ENCODE results near the gene NAV3. TPM values are rescaled to one million over a fixed set of nuclear protein-coding genes. Genes with fewer than 3 reads are reported as not detected.
A peak's percentile ranks its signal among the peaks of the same experiment; 100 is the strongest.
"Not testable (repeated sequence)": the region's sequence is repeated elsewhere in the genome, so short reads cannot be mapped to it uniquely, and the experiment has no call there.

The NAV3 gene
- polyA plus RNA-seq, 10 donors: 11.8 to 24.3 (median 18.0) TPM

DNA sequence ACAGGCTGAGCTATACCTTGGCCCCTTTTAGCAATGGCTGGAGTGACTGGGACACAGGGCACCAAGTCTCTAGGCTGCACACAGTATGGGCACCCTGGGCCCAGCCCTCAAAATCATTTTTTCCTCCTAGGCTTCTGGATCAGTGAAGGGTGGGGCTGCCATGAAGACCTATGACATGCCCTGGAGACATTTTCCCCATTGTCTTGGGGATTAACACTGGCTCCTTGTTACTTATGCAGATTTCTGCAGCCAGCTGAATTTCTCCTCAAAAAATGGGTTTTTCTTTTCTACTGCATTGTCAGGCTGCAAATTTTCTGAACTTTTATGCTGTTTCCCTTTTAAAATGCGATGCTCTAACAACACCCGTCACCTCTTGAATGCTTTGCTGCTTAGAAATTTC is 272.1 kb downstream of the NAV3 start:
- DNase-seq: not testable (repeated sequence)

DNA sequence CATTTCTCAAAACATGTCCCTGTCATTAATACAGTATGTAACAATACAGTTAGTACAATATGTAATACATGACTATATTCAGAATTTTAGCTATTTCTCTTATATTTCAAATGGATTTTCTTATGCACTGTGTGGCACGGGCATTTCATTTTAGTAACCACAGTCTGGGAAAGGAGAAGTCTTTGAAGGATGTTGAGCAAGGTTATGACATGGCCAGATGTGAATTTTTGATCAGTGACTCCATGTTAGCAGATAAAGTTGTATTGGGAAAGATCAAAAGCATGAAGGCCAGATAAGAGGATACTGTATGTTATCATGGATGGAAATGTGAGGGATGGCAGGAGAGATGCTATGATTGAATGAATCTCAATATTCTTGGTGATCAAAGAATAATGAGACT is 285.2 kb downstream of the NAV3 start:
- DNase-seq: no peak

- DNase-seq: no peak
Observed at GRCh38 chr12:78118036-78118435, 287.3 kb downstream of the NAV3 start.

- no peak for DNase-seq
Observed at GRCh38 chr12:78118486-78118885, 287.8 kb downstream of the NAV3 start.

- no peak for DNase-seq
Observed at GRCh38 chr12:78119351-78119918, 288.7 kb downstream of the NAV3 start.

DNA sequence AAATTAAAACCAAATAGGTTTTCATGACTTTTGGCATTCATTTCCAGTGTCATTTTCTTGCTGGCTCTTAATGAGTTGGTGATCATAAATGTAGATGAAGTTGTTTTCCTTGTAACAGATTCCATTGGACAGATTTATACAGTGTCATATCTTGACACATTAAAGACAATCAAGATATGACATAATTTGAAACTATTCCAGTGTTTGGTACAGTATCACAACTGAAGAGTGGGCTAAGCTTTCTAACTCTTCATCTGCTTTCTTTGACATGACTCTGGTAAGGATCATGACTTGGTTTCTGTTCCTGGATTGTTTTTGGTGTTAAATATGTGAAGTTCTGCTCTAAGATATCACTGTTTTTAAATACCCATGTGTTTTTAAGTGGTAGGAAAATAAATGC is 289.6 kb downstream of the NAV3 start:
- DNase-seq: no peak

DNA sequence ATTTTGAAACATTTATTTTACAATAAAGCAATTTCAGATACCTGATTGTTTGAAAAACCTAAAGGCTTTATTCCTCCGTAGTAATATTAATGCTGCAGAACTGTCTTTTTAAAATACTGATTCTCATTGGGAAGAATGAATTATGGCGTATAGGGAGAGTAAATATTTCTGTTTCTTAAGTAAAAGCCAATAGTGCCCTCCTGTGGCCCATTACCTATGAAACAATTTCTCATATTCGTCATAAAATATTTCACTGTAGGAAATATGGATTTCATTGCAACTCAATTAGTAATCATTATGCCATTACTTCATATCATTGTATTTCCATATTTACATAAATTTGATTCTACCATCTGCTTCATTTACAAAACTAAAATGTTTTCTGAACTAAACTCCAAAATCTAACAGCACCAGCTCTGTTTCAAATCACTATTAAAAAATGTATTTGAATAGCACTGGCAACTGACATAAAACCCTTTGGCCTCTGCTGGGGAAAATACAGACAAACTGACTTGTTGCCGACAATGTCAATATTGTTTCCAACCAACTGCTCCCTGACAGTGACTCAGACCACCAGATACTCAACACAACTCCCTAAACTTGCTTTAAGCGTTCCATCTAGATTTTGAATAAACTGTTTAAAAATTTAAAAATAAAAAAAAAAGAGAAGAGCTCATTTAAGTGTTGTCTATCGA is 290.3 kb downstream of the NAV3 start:
- peak in 2 of 3 donors; percentile 13 to 38 for DNase-seq

DNA sequence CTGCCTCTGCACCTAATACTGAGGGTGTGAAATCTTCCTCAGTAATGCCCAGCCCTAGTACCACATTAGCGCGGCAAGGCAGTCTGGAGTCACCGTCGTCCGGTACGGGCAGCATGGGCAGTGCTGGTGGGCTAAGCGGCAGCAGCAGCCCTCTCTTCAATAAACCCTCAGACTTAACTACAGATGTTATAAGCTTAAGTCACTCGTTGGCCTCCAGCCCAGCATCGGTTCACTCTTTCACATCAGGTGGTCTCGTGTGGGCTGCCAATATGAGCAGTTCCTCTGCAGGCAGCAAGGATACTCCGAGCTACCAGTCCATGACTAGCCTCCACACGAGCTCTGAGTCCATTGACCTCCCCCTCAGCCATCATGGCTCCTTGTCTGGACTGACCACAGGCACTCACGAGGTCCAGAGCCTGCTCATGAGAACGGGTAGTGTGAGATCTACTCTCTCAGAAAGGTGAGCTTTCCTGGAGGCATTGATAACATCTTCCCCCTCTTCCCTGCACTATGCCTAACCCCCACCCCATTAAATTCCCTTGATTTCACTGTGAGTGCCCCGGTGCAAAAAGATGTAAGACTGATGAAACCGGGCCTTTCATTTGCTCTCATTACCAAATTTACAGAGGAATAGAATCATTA is 291.4 kb downstream of the NAV3 start:
- peak in 2 of 3 donors; percentile 27 to 41 for DNase-seq

DNA sequence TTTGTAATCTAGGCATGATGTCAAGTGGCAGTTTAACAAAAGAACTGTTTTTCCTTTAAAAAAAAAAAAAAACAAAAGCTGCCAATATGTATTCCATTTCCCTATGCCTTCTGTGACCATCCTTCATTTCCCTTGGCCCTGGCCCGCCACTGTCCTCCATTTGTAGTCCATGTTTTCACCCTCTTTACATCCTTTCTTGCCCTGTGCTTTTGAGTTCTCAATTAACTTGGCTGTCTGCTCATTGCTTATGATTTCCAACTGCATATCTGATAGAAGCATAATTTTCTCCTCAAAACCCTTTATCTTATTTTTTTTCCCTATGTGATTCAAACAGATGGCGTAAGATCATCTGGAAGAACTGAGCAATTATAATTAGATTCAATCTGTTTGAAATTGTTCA is 297.5 kb downstream of the NAV3 start:
- DNase-seq: peak in 1 of 3 donors; percentile 31

DNA sequence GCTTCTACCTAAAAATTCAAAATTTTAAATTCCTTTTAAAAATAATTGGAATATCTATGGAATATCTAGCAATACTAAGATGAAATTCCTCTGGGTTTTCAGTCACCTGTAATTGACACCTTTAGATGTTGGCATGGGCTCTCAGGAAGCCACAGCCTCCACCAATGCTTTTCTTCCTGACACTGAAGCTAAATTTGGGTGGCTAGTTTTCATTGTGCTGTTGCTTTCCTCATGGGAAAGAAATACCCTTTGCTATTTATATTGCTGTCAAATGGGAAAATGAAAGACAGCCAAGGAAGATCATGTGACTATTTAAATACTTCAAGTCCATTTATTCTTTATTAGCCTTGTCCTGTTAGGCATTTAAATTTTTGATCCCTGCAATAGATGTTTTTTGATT is 313.0 kb downstream of the NAV3 start:
- no peak for DNase-seq

- peak in 1 of 3 donors; percentile 13 for DNase-seq
Observed at GRCh38 chr12:78145398-78145797, 314.7 kb downstream of the NAV3 start.

- DNase-seq: peak; percentile 15 to 32 (median 19)
Observed at GRCh38 chr12:78146365-78146772, 315.7 kb downstream of the NAV3 start.

DNA sequence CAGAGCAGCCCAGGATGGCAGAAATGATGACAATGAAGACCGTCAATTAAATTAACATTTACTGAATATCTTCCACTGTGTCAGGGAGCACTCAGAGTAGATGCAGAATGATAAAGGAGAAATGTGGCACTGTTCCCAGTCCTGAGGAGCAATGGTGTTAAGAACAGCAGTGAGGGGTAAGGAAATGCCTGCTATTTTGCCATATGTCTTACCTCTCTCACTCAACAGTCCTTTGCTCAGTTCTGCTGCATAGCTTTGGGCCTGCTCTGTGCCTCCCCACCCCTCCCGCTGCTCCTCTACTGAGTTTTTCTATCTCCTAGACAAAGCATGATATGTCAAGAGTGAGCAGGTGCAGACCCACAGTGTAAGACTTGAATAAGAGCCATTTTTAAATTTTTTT is 318.8 kb downstream of the NAV3 start:
- no peak for DNase-seq

GRCh38 chr12:78155546-78155945 is 324.9 kb downstream of the NAV3 start:
- DNase-seq: no peak

GRCh38 chr12:78156751-78157150 is 326.1 kb downstream of the NAV3 start:
- no peak for DNase-seq

DNA sequence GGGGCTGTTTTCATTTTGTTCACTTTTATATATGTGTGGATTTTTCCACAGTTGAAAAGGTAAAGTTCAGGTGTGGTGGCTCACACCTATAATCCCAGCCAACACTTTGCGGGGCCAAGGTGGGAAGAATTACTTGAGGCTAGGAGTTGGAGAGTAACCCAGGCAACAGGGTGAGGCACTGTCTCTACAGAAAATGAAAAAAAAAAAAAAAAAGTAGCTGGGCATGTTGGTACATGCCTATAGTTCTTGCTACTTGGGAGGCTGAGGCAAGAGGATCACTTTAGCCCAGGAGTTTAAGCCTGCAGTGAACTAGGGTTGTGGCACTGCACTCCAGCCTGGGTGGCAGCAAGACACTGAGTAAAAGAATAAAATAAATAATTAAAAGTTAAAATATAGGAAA is 326.5 kb downstream of the NAV3 start:
- no peak for DNase-seq

DNA sequence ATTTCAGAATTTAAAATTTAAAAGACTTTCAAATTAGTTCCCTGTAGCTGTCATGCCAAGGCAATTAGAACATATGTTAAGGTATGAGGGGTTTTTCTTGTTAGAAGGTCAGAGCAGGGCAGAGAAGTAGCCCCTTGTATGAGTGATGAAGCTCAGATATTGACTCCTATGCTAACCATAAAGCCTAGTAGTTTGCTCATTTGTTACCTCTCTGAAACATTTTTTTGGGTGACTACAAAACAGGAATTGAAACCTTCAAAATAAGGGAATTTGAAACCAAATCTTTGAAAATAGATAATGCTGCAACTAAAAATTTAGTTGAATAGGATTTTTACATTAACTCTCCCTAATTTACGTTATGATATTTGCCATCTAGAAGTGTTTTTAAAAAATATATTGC is 333.5 kb downstream of the NAV3 start:
- DNase-seq: no peak

GRCh38 chr12:78167510-78167909 is 336.8 kb downstream of the NAV3 start:
- DNase-seq: no peak

- DNase-seq: no peak
Observed at GRCh38 chr12:78171061-78171460, 340.4 kb downstream of the NAV3 start.

- DNase-seq: no peak
Observed at GRCh38 chr12:78176643-78177042, 345.9 kb downstream of the NAV3 start.

DNA sequence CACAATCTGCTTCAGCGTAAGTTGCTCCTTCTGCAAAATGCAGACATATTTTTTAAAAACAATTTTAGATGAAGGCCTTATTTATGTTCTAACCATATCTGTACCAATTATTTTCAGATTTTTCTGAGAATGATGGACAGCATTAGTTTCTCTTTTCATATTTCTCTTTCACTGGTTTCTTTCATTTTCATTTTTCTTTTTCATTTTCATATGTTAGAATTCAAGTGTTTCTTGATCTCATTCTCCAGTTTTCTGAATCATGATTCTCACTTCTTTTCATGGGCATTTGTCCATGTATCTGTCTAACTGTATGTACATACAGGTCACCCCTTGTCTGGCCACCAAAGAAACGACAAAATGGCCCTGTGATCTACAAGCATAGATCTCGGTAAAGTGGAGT is 346.6 kb downstream of the NAV3 start:
- no peak for DNase-seq

GRCh38 chr12:78179346-78179745 is 348.7 kb downstream of the NAV3 start:
- no peak for DNase-seq

DNA sequence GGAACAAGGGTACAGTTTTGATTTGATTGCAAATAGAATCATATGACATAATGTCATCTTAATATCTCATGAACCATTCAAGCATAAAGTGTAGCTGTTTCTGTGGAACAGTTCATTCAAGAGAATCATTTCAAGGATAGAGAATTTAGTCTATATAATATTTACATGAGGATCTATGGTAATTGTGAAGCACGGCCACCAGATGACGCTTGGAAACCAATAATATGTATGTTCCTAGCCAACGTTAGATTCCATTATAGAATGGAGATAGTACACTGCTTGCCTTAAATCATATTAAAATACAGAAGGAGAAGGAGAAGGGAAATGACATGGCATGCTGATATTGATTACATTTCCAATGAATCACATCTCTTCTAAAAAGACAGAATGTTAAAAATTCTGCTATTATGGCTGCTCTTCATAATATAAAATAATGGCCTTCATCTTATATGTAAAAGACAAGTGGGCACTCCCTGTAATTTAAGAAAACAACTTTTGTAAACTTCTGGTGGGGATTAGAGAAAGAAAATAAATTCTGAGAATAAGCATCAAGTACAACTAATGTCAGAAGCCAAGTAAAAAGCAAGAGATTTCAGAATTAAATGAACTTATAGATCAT is 351.0 kb downstream of the NAV3 start:
- peak in 2 of 3 donors; percentile 22 to 36 for DNase-seq
